Caco-2 (cell line): Measurements from ENCODE around the gene LAS1L. TPM values are rescaled to one million over a fixed set of nuclear protein-coding genes. Genes with fewer than 3 reads are reported as not detected.

ENCODE experiments used
- BruUV-seq: library from RNA; stranded (reverse); fragments of 400-500 nt; replicated peaks from 2 replicates; lab custom pipeline; 2021; lab: Mats Ljungman, UMichigan
- CTCF ChIA-PET: fragments of 300-600 bp; sonication (Branson Sonifier 250); formaldehyde crosslinking; loops from one replicate; lab custom pipeline; 2022; ENCODE audit warnings: antibody characterized with exemption; lab: Charles Lee
- POLR2A ChIA-PET: fragments of 300-600 bp; sonication (Branson Sonifier 250); formaldehyde crosslinking; loops from one replicate; lab custom pipeline; 2022; ENCODE audit warnings: antibody characterized with exemption; lab: Charles Lee
- DNase-seq, 2 experiments: peaks; one replicate each; pipeline versions ENCODE4 v3.0.0 to v3.0.0-alpha.2; 2020 to 2022
- H3K27me3 ChIP-seq: replicated peaks from 2 replicates; pipeline ENCODE4 v1.6.0; 2011; ENCODE audit warnings: low read length; ENCODE audit not compliant: control insufficient read depth, insufficient read depth
- H3K36me3 ChIP-seq: 2 replicates; pipeline ENCODE4 v1.5.1; 2011; ENCODE audit warnings: low read length; ENCODE audit not compliant: control insufficient read depth, insufficient read depth
- H3K4me1 ChIP-seq: fragments of 250-450 bp; sonication (Bioruptor Pico); 2 replicates; pipeline ENCODE4 v1.5.1; 2020; ENCODE audit warnings: mild to moderate bottlenecking
- H3K4me3 ChIP-seq: 2 replicates; pipeline ENCODE4 v1.5.1; 2011; ENCODE audit warnings: low read depth, mild to moderate bottlenecking, control low read depth, low read length
- H3K9me3 ChIP-seq: fragments of 250-450 bp; sonication (Bioruptor Pico); 2 replicates; pipeline ENCODE4 v1.5.1; 2020; ENCODE audit warnings: mild to moderate bottlenecking, moderate library complexity
- H3K27ac Mint-ChIP-seq: one replicate; pipeline ENCODE4 v1.8.0; 2022; ENCODE audit warnings: mixed read lengths; ENCODE audit not compliant: unreplicated experiment
- H3K27me3 Mint-ChIP-seq: one replicate; pipeline ENCODE4 v1.8.0; 2022; ENCODE audit warnings: mixed read lengths; ENCODE audit not compliant: insufficient read depth, unreplicated experiment
- H3K36me3 Mint-ChIP-seq: one replicate; pipeline ENCODE4 v1.8.0; 2022; ENCODE audit warnings: mild to moderate bottlenecking, mixed read lengths; ENCODE audit not compliant: insufficient read depth, unreplicated experiment
- H3K4me1 Mint-ChIP-seq: one replicate; pipeline ENCODE4 v1.8.0; 2022; ENCODE audit warnings: low read depth, mixed read lengths; ENCODE audit not compliant: unreplicated experiment
- H3K4me3 Mint-ChIP-seq: one replicate; pipeline ENCODE4 v1.8.0; 2022; ENCODE audit warnings: mild to moderate bottlenecking, moderate library complexity, mixed read lengths; ENCODE audit not compliant: unreplicated experiment
- H3K9me3 Mint-ChIP-seq: one replicate; pipeline ENCODE4 v1.8.0; 2022; ENCODE audit warnings: mixed read lengths; ENCODE audit not compliant: unreplicated experiment
- CTCF ChIP-seq, 2 experiments: fragments of 200-600 bp in 1 of 2; IDR thresholded peaks; 1 replicate in 1 of 2; 2 replicates in 1 of 2; pipeline versions ENCODE4 v1.5.1 to v1.8.0; 2011 to 2022; ENCODE audit warnings: antibody characterized with exemption in 1 of 2, control low read depth in 1 of 2, inconsistent platforms in 1 of 2, low read depth in 1 of 2, low read length in 1 of 2, mild to moderate bottlenecking in 1 of 2, moderate library complexity in 1 of 2; ENCODE audit not compliant: insufficient read depth in 1 of 2, severe bottlenecking in 1 of 2, unreplicated experiment in 1 of 2
- intact Hi-C: fragments of 100-400 bp; cut with micrococcal nuclease; formaldehyde crosslinking; loops from one replicate; pipeline ENCODE4 v1.10.0; 2022; ENCODE audit not compliant: unreplicated experiment
- total RNA-seq: library from RNA; stranded (reverse); gene quantifications from 2 replicates; pipeline ENCODE4 v1.2.3, GENCODE V29; 2022

The LAS1L gene
- total RNA-seq, 1 experiment from 2014 or later, result 43.1 TPM

DNA sequence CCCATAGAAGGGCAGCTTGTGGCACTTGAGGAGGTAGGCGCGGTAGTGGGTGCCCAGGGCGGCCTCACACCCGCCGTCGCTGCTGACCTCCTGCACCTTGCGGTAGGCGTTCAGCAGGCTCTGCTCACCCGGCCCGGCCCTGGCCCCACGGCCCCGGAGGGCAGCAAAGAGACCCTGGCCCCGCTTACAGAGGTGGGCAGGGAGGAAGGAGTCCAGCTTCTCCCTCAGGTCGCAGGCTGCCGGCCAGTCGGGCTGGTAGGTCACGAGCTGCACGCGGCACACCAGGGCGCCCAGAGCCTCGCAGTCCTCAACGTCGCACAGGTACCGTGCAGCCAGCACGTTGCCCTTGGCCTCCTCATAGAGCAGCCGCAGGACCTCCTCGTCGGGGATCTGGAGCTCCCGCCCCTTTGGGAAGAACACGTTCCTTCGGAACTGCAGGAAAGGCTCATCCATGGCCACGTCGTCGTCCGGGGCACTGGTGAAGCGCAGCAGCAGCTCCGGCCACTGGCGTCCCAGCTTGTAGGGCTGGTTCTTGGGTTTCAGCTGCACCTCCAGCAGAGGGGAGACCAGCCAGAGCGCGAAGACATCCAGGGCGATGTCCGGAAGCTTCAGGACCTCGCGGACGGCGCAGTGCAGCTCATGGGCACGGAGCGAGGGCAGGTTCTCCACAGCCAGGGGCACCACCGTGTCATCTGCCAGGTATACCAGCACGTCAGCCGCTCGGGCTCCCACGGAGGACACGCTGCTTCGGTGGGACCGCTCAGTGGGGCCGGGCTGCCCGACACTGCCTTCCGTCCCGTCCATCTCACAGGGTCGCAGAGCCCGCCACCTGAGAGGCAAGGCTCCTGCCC lies 17.1 kb upstream of the LAS1L start:
- Mint-ChIP-seq H3K36me3 (no peaks in the 10 kb centered on the region), H3K27ac (no peak overlapping the region), H3K9me3 (no peaks in the 10 kb centered on the region), H3K4me1 (no peaks in the 10 kb centered on the region), H3K27me3 (no peaks in the 10 kb centered on the region), H3K4me3 (no peak overlapping the region)
- ChIA-PET POLR2A (no interaction called here), CTCF (no interaction called here)
- no peak for TF ChIP-seq CTCF (IDR thresholded peaks at IDR 0.05; ENCODE audit: insufficient read depth in 1 of 2, low read depth in 1 of 2, low read length in 1 of 2, severe bottlenecking in 1 of 2, unreplicated experiment in 1 of 2)
- Histone ChIP-seq H3K4me3 (no peak overlapping the region), H3K36me3 (no peaks in the 10 kb centered on the region), H3K9me3 (no peaks in the 10 kb centered on the region), H3K27me3 (no peaks in the 10 kb centered on the region), H3K4me1 (no peaks in the 10 kb centered on the region)
- DNase-seq, result no peak
- no TSS peak for BruUV-seq
- intact Hi-C loops, result no loop called here

DNA sequence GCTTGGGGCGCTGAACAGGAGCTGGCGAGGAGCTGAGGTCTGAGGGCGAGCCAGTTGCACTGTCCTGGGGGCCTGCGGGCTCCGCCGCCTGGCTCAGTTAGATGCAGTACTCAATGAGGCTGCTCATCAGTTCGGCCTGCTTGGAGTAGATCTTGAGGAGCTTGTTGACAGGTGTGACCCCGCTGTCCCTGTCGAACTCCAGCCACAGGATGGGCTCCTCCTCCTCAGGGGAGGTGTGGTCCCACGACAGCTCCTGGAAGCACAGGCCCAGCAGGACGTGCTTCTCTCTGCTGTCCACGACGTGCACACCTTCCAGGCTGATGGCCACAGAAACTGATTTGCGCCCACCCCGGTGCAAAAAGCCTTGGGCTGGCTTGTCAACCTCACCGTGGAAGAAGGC lies 16.5 kb upstream of the LAS1L start:
- intact Hi-C loops, result no loop called here
- POLR2A ChIA-PET, result no interaction called here
- Histone ChIP-seq H3K27me3 (no peaks in the 10 kb centered on the region), H3K9me3 (no peaks in the 10 kb centered on the region), H3K4me3 (no peak overlapping the region), H3K36me3 (no peaks in the 10 kb centered on the region), H3K4me1 (no peaks in the 10 kb centered on the region)
- Mint-ChIP-seq H3K4me1 (no peaks in the 10 kb centered on the region), H3K9me3 (no peaks in the 10 kb centered on the region), H3K36me3 (no peaks in the 10 kb centered on the region), H3K27ac (no peak overlapping the region), H3K4me3 (no peak overlapping the region), H3K27me3 (no peaks in the 10 kb centered on the region)
- DNase-seq, result no peak
- BruUV-seq, result no TSS peak
- no peak for TF ChIP-seq CTCF (IDR thresholded peaks at IDR 0.05; ENCODE audit: insufficient read depth in 1 of 2, low read depth in 1 of 2, low read length in 1 of 2, severe bottlenecking in 1 of 2, unreplicated experiment in 1 of 2)
- CTCF ChIA-PET, result no interaction called here

GRCh38 chrX:65545456-65545855 lies 10.9 kb upstream of the LAS1L start:
- ChIA-PET POLR2A (no interaction called here), CTCF (no interaction called here)
- H3K27me3 Mint-ChIP-seq, result peaks cover 3% of the 10 kb centered on the region
- no TSS peak for BruUV-seq
- no peak overlapping the region for H3K27ac Mint-ChIP-seq
- no peaks in the 10 kb centered on the region for H3K9me3 Mint-ChIP-seq
- no peaks in the 10 kb centered on the region for H3K4me1 Mint-ChIP-seq
- no peaks in the 10 kb centered on the region for H3K4me1 ChIP-seq
- H3K36me3 Mint-ChIP-seq, result no peaks in the 10 kb centered on the region
- intact Hi-C loops, result no loop called here
- TF ChIP-seq CTCF (IDR thresholded peaks at IDR 0.05; ENCODE audit: insufficient read depth in 1 of 2, low read depth in 1 of 2, low read length in 1 of 2, severe bottlenecking in 1 of 2, unreplicated experiment in 1 of 2), result no peak
- H3K27me3 ChIP-seq, result no peaks in the 10 kb centered on the region
- no peak overlapping the region for H3K4me3 Mint-ChIP-seq
- no peak overlapping the region for H3K4me3 ChIP-seq
- H3K36me3 ChIP-seq, result no peaks in the 10 kb centered on the region
- no peaks in the 10 kb centered on the region for H3K9me3 ChIP-seq
- no peak for DNase-seq
